PC-9 (cell line): Measurements from ENCODE around the gene POP5. TPM values are rescaled to one million over a fixed set of nuclear protein-coding genes. Genes with fewer than 3 reads are reported as not detected.

Experiments used
- BruUV-seq: library from RNA; stranded (reverse); fragments of 400-500 nt; replicated peaks from 2 replicates; lab custom pipeline; 2021; lab: Mats Ljungman, UMichigan
- CTCF ChIA-PET: fragments of 300-600 bp; sonication (Branson Sonifier 250); formaldehyde crosslinking; loops from one replicate; lab custom pipeline; 2022; ENCODE audit warnings: antibody characterized with exemption; lab: Charles Lee
- POLR2A ChIA-PET: fragments of 300-600 bp; sonication (Branson Sonifier 250); formaldehyde crosslinking; loops from one replicate; lab custom pipeline; 2022; ENCODE audit warnings: antibody characterized with exemption; ENCODE audit not compliant: unreplicated experiment; lab: Charles Lee
- DNase-seq, 2 experiments: peaks; one replicate each; pipeline versions ENCODE4 v3.0.0 to v3.0.0-alpha.2; 2015 to 2022; ENCODE audit warnings: mixed read lengths in 1 of 2
- H2AFZ ChIP-seq: fragments of 200-600 bp; sonication (generic); 2 replicates; pipeline ENCODE4 v1.8.1; 2017; ENCODE audit warnings: antibody characterized with exemption
- H3F3A ChIP-seq: fragments of 200-600 bp; sonication (generic); 2 replicates; pipeline ENCODE4 v1.8.1; 2017; ENCODE audit warnings: antibody characterized with exemption, mild to moderate bottlenecking, low read depth; ENCODE audit not compliant: insufficient read depth
- H3K27ac ChIP-seq: fragments of 200-600 bp; sonication (generic); 2 replicates; pipeline ENCODE4 v1.6.1; 2016; ENCODE audit warnings: mixed run types
- H3K27me3 ChIP-seq: fragments of 200-600 bp; sonication (generic); 2 replicates; pipeline ENCODE4 v1.6.1; 2016; ENCODE audit warnings: low read depth, mixed run types; ENCODE audit not compliant: insufficient read depth
- H3K36me3 ChIP-seq: fragments of 200-600 bp; sonication (generic); 2 replicates; pipeline ENCODE4 v1.6.1; 2016; ENCODE audit warnings: low read depth, mixed run types
- H3K4me1 ChIP-seq: fragments of 200-600 bp; sonication (generic); replicated peaks from 2 replicates; pipeline ENCODE4 v1.6.1; 2016; ENCODE audit warnings: mixed run types; ENCODE audit not compliant: insufficient read depth
- H3K4me2 ChIP-seq: fragments of 200-600 bp; sonication (generic); 2 replicates; pipeline ENCODE4 v1.6.1; 2017; ENCODE audit warnings: mixed run types
- H3K4me3 ChIP-seq: fragments of 200-600 bp; sonication (generic); 2 replicates; pipeline ENCODE4 v1.6.1; 2016; ENCODE audit warnings: mixed run types
- H3K79me2 ChIP-seq: fragments of 200-600 bp; sonication (generic); 2 replicates; pipeline ENCODE4 v1.6.1; 2017; ENCODE audit warnings: low read depth, mixed run types
- H3K9me2 ChIP-seq: fragments of 200-600 bp; sonication (generic); 2 replicates; pipeline ENCODE4 v1.8.1; 2017; ENCODE audit warnings: mild to moderate bottlenecking; ENCODE audit not compliant: insufficient read depth
- H3K9me3 ChIP-seq: fragments of 200-600 bp; sonication (generic); 2 replicates; pipeline ENCODE4 v1.8.1; 2016; ENCODE audit warnings: low read depth; ENCODE audit not compliant: insufficient read depth
- H4K20me1 ChIP-seq: fragments of 200-600 bp; sonication (generic); 2 replicates; pipeline ENCODE4 v1.8.1; 2017; ENCODE audit not compliant: insufficient read depth
- CTCF ChIP-seq: fragments of 200-600 bp; sonication (generic); conservative IDR thresholded peaks from 2 replicates; pipeline ENCODE4 v1.6.1; 2017; ENCODE audit warnings: mixed run types, antibody characterized with exemption, mild to moderate bottlenecking, moderate library complexity
- EZH2 ChIP-seq: fragments of 200-600 bp; sonication (generic); IDR thresholded peaks from 2 replicates; pipeline ENCODE4 v1.8.0; 2017; ENCODE audit warnings: antibody characterized with exemption, low read depth
- intact Hi-C: fragments of 100-400 bp; cut with micrococcal nuclease; formaldehyde crosslinking; loops from one replicate; pipeline ENCODE4 v1.10.0; 2022; ENCODE audit not compliant: unreplicated experiment
- total RNA-seq: library from RNA; stranded (reverse); gene quantifications from 2 replicates; pipeline ENCODE4 v1.2.3, GENCODE V29; 2021

POP5 gene
- total RNA-seq, 1 experiment from 2014 or later, result 26.5 TPM

DNA sequence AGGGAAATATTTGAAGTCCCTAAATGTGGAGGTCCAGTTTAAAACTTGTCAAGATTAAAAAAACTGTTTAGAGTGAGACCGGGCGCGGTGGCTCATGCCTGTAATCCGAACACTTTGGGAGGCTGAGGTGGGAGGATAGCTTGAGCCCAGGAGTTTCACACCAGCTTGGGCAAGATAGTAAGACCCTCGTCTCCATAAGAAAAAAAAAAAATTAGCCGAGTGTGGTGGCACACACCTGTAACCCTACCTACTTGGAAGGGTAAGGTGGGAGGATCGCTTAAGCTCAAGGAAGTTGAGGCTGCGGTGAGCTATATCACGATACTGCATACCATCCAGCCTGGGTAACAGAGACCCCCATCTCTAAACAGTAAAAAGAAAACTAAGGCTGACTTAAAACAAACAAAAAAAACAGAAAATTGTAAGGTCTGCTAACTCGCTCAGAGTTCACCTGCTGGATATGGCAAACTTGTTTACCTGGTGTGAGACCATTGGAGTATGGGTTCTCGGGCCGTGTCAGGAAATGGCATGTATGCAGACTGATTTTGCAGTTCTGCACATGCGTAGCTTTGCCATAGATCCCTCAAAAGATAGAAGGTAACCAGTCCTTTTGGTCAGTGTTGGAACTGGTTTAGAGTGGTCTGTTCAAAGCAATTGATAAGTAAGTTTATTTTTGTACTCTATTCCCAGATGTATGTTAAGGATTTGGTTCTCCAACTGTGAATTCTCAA is 45.0 kb downstream of the POP5 start:
- Histone ChIP-seq H3K4me1 (peaks cover 44% of the 10 kb centered on the region), H3K9me2 (no peaks in the 10 kb centered on the region), H3K36me3 (peaks cover 27% of the 10 kb centered on the region; the same call in 1 of the 2 replicates), H3K4me3 (peak overlapping the region; percentile 97), H3K9me3 (no peaks in the 10 kb centered on the region), H4K20me1 (peaks cover 60% of the 10 kb centered on the region), H3F3A (peaks cover 24% of the 10 kb centered on the region; the same call in 1 of the 2 replicates), H3K4me2 (peak overlapping the region; percentile 92), H2AFZ (no peak overlapping the region), H3K27me3 (no peaks in the 10 kb centered on the region), H3K79me2 (peaks cover 71% of the 10 kb centered on the region), H3K27ac (no peak overlapping the region)
- ChIA-PET POLR2A (interaction anchor here (0.7 kb wide), 1 partner anchor 1134 kb away, joined by 6 read pairs; no protein-coding TSS in a partner anchor), CTCF (interaction anchor here (0.6 kb wide), 1 partner anchor 215 kb away, joined by 6 read pairs; no protein-coding TSS in a partner anchor)
- TF ChIP-seq EZH2 (no peak), CTCF (no peak)
- no TSS peak for BruUV-seq
- intact Hi-C loops, result no loop called here
- DNase-seq, result no peak

DNA sequence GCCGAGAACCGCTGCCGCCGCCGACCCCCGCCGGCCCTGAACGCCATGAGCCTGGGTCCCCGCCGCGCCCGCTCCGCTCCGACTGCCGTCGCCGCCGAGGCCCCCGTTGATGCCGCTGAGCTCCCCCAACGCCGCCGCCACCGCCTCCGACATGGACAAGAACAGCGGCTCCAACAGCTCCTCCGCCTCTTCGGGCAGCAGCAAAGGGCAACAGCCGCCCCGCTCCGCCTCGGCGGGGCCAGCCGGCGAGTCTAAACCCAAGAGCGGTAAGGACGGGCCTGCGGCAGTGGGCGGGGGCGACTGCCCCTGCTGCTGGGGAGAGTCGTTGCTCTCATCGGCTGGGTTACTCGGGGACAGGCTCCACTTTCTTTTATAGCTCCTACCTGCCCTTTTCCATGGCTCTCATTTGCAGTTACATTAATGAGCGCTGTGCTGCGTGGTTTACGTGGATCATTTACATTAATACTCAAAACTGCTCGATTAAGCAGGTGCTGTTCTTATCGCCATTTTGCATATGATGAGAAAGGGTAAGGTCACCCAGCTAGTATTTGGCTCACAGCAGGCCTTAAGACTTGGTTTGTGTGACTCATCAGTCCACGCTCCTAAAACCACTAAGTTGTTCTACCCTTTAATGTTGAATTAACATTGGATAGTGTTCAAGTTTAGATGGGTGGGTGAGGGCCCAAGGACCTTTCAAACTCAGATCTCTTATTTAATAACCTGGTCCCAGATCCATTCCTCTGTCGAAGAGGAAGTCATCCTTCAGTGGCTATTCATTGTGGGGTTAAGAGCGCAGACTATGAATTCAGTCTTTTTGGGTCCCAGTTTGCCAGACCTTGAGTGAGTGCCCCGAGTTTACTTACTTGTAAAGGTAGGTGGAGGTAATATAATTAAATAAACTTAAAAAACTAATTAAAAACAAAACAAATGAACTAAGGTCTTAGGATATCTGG is 46.2 kb downstream of the POP5 start:
- CTCF ChIA-PET, result no interaction called here
- H3F3A ChIP-seq, result peaks cover 34% of the 10 kb centered on the region
- peak; percentile 42 to 73 for DNase-seq
- peak overlapping the region; percentile 97 for H3K4me3 ChIP-seq
- peak overlapping the region; percentile 60 for H3K27ac ChIP-seq
- intact Hi-C loops, result loop anchor here (1.0 kb wide), 1 partner anchor 61 kb away; no protein-coding TSS in a partner anchor
- peak overlapping the region; percentile 79 for H2AFZ ChIP-seq
- H3K27me3 ChIP-seq, result no peaks in the 10 kb centered on the region
- POLR2A ChIA-PET, result interaction anchor here (0.5 to 1.1 kb wide), 4 partner anchors 40 to 334 kb away, joined by 3 to 17 read pairs (median 10); partner anchors contain the start of gene POP5
- H3K79me2 ChIP-seq, result peaks cover 58% of the 10 kb centered on the region
- no peak for TF ChIP-seq CTCF
- no peak for TF ChIP-seq EZH2
- BruUV-seq, result TSS peak; percentile 35
- peaks cover 47% of the 10 kb centered on the region for H4K20me1 ChIP-seq
- peaks cover 22% of the 10 kb centered on the region; the same call in 1 of the 2 replicates for H3K36me3 ChIP-seq
- H3K4me2 ChIP-seq, result peak overlapping the region; percentile 92
- no peaks in the 10 kb centered on the region for H3K9me2 ChIP-seq
- H3K4me1 ChIP-seq, result peaks cover 53% of the 10 kb centered on the region
- no peaks in the 10 kb centered on the region for H3K9me3 ChIP-seq

DNA sequence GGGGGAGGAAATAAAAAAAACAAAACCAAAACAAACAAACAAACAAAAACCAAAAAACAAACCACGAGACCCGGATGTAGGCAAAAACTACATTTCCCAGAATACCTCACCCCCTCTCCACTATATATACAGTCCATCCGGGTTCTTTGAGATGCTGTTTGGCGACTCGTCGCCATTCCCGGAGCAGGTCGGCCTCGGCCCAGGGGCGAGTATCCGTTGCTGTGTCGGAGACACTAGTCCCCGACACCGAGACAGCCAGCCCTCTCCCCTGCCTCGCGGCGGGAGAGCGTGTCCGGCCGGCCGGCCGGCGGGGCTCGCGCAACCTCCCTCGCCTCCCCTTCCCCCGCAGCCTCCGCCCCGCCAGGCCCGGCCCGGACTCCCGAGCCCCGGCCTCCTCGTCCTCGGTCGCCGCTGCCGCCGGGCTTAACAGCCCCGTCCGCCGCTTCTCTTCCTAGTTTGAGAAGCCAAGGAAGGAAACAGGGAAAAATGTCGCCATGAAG is 46.9 kb downstream of the POP5 start, which contains the start of gene RNF10:
Gene RNF10, plus strand, starts transcription at position 154 of the 500 bp plus-strand sequence. CDS start 456 bp downstream, outside the sequence.
- intact Hi-C loops, result loop anchor here (1.0 kb wide), 1 partner anchor 60 kb away; no protein-coding TSS in a partner anchor
- peak; percentile 64 to 67 for DNase-seq
- H3K27ac ChIP-seq, result peak within 1 kb of the TSS; percentile 60
- H3K36me3 ChIP-seq, result peaks cover 22% of the 10 kb centered on the region; the same call in 1 of the 2 replicates
- peaks cover 55% of the 10 kb centered on the region for H3K4me1 ChIP-seq
- H2AFZ ChIP-seq, result peak within 1 kb of the TSS; percentile 79
- H3K27me3 ChIP-seq, result no peaks in the 10 kb centered on the region
- no TSS peak for BruUV-seq
- peaks cover 51% of the 10 kb centered on the region for H3K79me2 ChIP-seq
- no peaks in the 10 kb centered on the region for H3K9me3 ChIP-seq
- ChIA-PET POLR2A (interaction anchor here (1.1 kb wide), 1 partner anchor 333 kb away, joined by 17 read pairs; no protein-coding TSS in a partner anchor), CTCF (no interaction called here)
- peak within 1 kb of the TSS; percentile 92 for H3K4me2 ChIP-seq
- TF ChIP-seq CTCF, result no peak
- TF ChIP-seq EZH2, result no peak
- no peaks in the 10 kb centered on the region for H3K9me2 ChIP-seq
- H4K20me1 ChIP-seq, result peaks cover 42% of the 10 kb centered on the region
- peaks cover 40% of the 10 kb centered on the region for H3F3A ChIP-seq
- H3K4me3 ChIP-seq, result peak within 1 kb of the TSS; percentile 97
